ENCODE measurements around the gene KIAA1217.

KIAA1217 gene

DNA sequence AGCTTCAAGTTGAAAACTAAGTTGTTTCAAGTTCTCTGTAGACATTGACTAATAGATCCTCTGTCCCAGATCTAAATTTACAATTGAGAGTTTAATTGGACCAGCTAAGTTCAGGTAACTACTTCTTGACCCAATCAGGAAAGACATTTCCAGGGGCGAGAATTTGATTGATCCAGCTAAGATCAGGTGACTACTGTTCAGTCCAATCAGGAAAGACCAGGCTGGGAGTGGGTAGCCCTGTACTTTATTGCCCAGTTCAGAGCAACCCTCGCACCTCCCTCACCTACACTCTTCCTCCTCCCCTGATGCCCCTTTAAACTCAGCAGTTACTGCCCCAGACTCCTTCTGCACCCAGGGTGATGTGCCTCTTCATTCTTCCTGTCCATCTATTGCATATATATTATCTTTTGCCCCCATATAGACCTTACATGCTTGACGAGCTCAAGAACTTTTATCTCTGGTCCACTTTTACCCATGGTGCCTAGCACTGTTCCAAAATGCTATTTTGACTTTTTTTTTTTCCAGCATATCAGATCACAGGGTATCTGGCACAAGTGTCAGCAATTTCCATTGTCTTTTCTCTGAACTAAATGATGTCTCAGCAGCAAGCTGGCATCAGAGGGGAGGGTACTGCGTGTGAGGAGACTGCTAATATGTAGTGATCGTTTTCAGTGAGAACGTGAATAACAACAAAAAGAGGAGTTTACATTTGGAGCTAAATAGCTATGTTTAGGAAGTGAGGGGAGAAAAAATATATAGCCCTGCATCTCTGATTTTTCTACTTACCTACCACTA, 169.4 kb downstream of the KIAA1217 start:
- no peak for DNase-seq

DNA sequence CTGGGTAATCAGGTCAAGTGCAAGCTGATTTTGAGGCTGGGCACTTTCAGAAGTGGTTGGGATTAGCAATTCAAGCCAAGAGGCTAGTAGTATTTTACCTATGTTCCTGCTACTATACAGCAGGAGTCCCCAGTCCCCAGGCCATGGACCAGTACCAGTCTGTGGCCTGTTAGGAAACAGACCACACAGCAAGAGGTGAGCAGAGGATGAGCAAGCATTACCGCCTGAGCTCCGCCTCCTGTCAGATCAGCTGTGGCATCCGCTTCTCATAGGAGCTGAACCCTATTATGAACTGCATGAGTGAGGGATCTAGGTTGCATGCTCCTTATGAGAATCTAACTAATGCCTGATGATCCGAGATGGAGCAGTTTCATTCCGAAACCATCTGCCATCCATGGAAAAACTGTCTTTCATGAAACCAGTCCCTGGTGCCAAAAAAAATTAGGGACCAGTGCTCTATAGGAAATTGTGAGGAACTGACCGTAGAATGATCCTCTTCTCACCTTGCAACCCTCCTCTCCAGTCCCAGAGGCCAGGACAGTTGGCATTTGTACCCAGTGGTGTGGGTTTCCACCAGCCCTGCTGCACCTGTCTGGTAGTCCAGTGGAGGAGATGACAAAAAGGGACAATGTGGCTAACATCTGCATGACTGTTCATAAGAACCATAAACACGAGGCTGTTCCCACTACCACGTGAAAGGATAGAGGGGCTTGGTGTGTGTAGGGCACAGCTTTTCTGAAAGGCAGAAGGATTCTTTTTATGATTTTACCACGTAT, 172.5 kb downstream of the KIAA1217 start:
- no peak for DNase-seq

DNA sequence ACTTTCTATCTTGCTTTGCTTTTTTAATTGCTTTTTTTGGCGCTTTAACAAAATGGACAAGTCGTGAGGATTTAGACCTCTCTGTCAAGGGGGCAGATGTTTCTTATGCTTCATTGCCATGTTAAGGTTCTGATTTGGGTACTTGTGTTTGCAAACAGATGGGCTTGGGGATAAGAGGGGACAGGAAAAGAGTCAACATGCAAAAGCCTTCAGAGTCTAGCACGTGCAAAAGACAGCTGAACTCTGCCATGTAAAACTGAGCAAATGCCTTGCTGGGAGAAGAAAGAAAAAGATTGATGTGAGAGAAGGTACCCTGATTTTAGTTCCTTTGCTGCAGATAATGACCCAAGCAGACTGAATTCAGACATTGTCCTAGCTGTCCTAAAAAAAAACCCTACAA, 173.1 kb downstream of the KIAA1217 start:
- DNase-seq, result no peak

DNA sequence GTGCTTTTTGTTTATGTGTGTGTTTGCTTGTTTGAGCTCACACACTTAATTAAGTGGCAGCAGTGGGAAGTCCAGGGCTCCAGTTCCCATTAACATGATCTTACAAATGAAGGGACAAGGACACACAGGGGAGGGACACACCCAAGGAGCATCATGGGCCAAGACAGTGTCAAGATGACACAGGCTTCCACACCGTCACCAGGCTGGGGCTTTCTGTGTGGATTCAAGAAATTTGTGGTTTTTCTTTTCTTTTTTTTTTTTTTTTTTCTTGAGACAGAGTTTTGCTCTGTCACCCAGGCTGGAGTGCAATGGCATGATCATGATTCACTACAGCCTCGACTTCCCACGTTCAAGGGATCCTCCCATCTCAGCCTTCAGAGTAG, 173.6 kb downstream of the KIAA1217 start:
- no peak for DNase-seq

DNA sequence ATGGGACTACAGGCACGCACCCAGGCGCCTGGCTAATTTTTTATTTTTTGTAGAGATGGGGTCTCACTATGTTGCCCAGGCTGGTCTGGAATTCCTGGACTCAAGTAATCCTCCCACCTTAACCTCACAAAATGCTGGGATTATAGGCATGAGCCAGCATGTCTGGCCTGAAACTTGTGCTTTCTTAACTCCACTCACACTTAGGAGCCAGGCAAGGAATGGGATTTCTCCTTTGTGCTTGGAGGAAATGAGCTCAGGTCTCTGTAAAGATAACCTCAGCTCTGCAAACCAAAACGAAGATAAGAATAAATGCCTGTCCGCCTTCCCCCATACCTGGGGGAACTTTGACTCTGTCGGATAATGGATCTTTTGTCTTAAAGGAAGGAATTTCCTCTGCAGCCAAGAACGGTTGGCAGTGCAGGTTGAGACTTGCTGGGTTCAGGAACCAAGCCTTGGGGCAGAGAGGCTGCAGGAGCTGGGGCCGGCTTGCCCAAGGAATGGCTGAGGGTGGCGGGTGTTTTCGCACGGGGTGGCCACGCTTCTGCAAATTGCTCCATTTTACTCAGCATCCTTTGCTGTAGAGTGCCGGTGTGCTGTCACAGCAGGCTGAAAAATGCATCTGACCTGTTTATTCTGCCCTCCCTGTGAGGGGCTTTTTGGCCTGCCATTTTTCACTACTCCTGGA, 174.2 kb downstream of the KIAA1217 start:
- DNase-seq, result no peak

DNA sequence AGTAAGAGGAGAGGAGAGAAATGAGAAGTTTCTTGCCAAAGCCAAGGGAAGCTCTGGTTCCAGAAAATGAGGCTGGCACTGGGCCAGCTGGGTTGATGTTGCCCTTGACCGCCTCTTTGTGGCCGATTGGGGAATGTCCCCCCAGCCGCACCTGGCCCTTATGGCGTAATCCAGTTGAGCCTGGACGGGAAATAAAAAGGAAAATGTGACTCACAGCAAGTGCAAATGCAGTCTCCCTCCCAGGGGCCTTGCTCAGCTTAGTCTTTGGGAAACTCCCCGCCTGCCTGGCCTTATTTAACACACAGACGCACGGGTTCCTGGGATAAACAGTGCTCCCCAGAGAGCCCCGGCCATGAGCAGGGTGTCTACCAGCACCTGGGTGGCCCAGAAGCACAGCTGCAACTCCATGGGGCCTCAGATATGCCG, 174.8 kb downstream of the KIAA1217 start:
- no peak for DNase-seq

DNA sequence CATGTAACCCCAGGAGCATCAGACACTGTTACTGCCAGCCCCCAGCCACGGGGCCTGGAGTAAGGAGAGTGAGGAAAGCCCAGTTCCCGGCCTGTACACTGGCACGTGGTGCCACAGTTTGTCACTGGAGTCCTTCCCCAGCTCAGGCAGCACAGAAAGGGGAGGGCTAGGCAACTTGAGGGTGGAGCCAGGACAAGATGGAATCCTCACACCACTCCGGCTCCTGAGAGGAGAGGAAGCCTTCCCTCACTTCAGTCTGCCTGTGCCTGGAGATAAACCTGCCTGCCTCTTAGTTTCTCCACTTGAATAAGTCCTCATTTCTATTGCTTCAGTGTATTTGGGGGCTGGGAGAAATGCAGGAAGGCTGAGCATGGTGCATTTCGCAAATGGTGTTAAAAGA, 176.0 kb downstream of the KIAA1217 start:
- no peak for DNase-seq

DNA sequence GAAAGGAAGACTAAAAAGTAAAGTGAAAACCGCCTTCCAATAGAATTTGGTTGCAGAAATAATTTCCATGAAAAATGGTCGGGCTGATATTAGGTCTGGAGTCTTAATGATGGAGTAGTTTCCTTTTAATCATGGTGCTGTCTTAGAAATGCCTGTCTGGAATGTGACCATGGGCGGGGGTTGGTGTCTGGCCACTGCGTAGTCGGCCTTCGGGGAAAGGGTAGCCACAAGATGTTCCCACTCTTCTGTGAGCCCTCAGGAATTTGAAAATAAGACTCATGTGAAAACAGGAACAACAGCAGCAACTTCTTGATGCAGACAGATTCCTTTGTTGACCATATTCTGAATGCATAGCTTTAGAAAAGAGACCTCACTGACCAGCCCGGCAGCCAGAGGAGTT, 176.8 kb downstream of the KIAA1217 start:
- no peak for DNase-seq

DNA sequence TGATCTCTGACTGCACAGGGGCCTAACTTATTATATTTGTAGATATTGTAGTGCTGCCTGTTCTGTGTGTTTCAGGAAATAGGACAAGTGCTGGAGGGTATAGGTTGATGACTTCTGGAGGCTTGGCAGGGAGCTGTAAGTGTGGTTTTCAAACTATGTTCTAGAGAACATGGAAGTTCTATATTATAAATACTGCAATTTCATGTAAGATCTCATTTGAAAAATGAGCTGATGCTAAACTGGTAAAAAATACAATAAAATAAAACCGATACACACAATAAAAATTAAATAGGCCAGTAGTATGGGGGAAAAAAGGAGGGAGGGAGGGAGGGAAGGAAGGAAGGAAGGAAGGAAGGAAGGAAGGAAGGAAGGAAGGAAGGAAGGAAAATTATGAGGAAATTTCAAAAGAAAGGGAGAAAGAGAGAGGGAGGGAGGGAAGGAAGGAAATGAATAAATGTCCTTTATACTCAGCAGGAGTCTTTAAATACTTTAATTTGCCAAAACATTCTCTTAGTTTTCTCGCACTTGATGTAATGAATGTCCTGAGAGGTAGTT, 181.3 kb downstream of the KIAA1217 start:
- DNase-seq, result no peak

DNA sequence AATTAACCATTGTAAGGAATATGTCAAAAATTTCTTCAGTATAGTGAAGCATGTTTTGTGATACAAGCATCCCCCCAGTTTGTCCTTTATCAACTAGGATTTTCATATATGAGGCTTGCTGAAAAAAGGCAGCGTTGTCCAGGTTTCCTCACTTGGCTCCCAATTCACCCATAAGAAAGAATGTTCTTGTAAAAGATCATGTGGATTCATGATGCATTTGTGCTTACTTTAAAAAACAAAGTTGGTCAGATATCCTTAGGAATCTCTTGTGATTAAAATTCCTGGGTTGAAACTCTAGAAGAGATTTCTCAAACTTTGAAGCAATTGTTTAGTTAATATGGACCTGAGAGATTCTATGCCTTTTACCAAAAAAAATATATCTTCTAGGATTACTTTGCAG, 181.8 kb downstream of the KIAA1217 start:
- DNase-seq, result no peak

DNA sequence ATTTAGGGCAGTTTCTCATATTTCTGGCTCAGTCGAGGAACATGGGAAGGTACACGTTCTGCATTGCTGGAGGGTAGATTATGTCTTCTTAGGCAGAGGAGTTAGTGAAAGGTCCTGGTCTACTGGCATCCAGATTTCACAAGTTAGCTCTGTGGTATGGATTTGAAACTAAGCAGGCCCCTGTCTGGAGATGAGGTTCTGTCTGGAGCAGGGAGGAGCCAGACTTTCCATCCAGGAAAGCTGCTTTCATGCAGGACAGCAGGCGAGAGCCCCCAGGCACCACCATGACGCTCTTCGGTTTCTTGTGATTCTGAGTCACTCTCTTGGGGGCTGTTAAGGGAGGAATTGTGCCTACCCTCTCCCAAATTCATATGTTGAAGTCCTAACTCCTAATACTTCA, 184.3 kb downstream of the KIAA1217 start:
- DNase-seq, result no peak

DNA sequence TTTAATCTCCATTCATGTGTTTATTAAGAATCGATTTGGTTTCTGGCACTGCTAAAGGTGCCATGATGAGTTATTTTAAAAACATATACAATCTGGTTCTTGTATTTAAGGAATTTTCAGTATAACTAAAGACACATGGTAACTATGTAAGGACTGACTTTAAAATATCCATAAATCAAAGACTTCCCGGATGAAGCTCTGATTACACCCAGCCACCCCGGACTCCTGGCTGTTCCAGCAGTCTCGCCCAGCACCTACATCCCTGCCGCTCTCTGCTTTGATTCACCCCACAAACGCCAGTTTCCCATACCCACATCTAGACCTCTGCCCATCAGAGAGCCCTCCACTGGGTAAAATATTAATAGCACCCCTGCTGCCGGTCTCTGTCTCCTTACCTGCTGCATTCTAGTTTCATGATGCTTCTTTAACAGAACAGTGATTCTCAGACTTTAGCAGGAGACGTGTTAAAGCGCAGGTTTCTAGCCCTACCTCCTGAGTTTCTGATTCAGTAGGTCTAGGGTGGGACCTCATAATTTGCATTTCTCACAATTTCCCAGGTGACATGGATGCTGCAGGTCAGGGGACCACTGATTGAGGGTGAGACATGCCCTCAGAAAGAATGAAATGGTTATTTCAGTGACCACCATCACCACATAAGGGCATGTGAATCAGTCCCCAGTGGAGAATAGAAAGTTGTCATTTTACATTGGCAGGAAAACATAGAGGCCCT, 185.7 kb downstream of the KIAA1217 start:
- no peak for DNase-seq

DNA sequence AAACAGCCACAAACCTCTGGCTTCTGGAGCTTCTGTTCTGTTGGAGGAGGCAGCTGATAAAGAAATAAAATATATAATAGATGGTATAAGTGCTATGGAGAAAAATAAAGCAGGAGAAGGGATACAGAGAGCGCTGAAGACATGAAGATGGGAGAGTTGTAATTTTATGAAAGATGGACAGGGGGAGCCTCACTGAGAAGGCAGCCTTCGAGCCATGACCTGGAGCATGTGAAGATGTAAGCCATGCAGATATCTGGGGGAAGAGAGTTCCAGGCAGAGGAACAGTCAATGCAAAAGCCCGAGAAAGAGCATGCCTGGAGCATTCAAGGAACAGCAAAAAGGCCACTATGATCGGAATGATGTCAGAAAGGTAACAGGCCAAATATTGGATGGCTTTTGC, 187.5 kb downstream of the KIAA1217 start:
- DNase-seq, result no peak

DNA sequence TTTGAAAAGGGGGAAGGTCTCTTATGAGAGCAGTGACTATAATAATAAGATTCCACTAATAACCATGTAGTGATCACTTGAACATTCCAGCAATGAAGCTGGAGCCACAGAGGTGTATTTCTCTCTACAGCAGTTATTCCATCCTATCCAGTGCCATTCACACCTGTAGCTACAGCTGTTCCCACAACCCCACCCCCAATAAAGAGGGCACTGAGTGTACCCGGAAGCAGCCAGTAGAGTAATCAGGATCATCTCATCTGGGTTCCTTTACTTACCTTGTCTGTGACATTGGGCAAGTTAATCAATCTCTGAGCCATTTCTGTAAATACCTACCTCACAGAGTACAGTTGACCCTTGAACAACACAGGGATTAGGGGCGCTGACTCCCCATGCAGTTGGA, 188.7 kb downstream of the KIAA1217 start:
- no peak for DNase-seq

DNA sequence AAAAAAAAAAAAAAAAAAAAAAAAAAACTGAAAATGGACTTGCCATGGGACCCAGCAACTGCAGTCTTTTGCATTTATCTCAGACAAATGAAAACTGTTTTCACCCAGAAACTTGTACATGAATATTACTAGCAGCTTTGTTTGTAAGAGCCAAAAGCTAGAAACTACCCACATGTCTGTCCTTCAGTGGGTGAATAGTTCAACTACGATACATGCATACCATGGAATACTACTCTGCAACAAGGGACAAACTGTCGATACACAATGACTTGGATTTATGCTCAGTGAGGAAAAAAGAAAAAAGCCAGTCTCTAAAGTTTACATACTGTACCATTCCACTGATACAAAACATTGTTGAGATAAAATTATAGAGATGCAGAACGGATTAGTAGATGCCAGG, 195.6 kb downstream of the KIAA1217 start:
- DNase-seq, result no peak

DNA sequence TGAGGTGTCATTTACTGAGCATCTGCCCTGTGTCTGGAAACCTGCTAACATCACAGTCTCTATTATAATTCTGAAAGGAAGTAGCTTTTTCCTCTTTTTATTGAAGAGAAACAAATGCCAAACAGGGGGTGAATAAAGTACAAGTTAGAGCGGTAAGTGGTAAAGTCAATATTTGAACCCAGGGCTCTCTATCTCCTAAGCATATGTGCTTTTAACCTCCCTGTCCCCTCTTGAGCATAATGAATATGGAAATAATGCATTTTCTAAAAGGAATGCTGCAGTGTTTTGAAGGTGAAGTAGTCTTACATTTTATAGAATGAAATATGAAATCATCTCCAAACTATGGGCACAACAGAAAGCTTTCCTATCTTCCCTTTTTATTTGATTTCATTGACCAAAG, 196.7 kb downstream of the KIAA1217 start:
- no peak for DNase-seq

DNA sequence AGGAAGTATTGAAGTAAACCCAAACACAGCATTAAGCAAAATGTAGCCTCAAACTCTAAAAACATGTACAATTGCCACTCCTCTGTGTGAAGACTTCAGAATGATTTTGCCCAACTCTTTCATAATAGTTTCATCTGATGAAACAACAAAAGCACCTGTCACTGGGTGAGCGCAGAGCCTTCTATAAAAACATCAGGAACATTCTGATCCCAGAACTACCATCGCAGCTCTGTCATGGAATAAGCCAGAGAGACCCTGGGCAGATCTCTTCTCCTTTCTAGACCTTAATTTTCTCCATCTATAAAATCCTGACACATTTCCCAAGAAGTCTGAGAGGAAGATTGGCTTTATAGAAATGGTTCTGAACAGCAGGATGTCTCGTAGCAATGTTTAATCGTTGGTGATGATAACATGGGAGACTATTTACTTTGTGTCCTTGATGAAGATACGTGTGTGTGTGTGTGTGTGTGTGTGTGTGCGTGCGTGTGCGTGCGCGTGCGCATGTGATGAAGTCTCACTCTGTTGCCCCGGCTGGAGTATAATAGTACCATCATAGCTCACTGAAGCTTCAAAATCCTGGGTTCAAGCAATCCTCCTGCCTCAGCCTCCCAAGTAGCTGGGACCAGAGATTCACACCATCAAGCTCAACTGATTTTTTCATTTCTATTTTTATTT, 198.0 kb downstream of the KIAA1217 start:
- no peak for DNase-seq

DNA sequence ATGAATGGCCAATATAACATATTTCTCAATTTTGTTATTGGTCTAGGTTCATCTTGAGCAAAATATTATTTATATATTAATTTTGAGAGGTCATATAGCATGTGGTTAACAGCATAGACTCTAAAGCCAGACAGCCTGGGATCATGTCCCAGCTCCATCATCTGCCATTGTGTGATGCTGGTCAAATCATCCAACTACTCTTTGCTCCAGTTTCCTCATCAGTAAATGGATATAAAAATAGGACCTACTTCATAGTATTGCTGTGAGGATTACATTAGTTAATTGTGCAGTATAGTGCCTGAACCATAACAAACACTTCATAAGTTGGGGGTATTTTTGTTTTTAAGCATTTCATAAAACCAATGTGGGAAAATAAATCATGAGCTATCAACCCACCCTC, 199.0 kb downstream of the KIAA1217 start:
- no peak for DNase-seq

DNA sequence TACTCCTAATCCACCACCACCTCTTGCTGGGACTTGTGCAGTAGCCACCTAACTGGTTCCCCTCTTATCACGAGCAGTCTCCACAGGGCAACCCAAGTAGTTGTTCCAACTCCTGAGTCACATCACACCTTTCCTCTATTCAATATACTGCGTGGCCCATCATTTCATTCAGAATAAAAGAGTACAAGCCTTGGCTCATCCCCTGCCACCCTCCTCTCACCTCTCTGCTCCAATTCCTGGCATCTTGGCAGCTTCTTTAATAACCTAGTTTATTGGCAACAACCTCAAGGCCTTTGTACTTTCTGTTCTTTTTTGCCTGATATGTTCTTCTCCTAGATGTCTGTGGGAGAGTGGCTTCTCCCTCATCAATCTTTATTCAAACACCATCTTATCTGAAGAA, 199.4 kb downstream of the KIAA1217 start:
- DNase-seq, result no peak

DNA sequence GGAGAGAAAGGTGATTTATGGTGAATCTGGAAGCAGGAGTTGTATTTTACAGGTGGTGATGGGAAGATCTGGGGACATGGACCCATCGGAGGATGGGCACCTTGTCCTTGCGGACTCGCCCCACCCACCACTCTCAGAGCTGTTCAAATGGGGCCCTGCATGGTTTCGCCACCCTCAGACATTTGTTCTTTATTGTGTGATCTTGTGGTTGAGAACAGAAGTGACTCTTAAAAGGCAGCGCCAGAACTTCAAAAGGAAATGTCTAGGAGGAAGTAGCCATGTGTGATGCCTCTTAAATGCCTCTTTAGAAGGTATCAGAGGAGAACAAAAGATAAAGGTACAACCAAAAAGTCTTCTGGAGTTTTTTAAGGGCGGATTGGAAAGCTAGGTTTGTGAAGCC, 205.7 kb downstream of the KIAA1217 start:
- no peak for DNase-seq

DNA sequence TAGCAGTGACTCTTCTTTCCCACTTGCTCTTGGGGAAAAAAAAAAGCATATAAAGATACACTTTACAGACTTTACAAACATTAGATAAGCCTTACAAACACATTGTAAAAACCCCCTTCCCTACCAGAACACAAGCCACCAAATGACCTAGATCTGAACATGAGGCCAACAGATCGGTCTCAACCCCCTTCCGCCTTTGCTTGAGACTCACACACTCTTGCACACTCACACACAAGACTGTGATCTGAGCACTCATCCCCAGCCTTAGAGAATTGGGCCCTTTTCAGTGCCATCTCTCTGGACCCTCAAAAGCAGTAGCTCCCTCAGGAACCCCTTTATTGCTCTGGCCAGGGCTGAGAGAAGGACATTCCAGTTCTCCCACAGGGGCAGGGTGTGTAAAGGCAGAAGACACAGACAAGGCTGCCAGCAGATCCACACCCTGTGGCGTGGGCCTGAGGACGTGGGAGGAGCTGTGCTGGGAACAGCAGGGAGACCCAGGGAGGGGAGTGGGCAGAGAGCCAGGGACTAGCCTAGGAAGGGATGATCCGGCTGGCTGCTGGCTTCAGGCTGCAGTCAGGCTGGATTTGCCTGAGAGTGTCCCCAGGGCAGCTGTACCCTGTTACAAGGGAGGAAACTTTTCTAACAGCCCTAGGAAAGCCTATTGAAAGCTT, 206.7 kb downstream of the KIAA1217 start:
- DNase-seq, result no peak

DNA sequence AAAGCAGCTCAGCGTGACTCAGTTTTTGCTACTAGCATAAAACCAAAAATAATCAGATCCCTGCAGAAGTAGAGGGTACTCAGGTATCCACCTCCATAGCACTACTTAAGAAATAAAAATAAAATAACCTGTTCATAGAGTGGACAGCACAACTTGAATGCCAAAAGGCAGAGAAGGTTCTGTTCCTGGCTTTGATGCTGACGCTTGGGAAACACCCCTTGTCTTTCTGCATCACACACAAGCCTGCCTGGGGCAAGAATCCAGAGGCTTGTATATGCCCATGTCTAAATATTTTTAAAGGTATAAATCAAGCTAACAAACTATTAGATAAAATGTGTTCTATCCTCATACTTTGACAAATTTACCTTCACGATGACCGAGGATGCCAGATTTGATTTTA, 207.3 kb downstream of the KIAA1217 start:
- DNase-seq, result no peak
